Hair follicle dermal papilla cell (primary cell): Measurements from ENCODE around the gene MRPL28. TPM values are rescaled to one million over a fixed set of nuclear protein-coding genes. Genes with fewer than 3 reads are reported as not detected.

Experiments
- total RNA-seq: library from RNA; depleted of rRNA; stranded (reverse); fragments of >200 nt; gene quantifications from 2 replicates; pipeline ENCODE4 v1.2.3, GENCODE V29; 2012

The MRPL28 gene
- total RNA-seq = 54.7 and 57.2 TPM in 2 replicates

DNA sequence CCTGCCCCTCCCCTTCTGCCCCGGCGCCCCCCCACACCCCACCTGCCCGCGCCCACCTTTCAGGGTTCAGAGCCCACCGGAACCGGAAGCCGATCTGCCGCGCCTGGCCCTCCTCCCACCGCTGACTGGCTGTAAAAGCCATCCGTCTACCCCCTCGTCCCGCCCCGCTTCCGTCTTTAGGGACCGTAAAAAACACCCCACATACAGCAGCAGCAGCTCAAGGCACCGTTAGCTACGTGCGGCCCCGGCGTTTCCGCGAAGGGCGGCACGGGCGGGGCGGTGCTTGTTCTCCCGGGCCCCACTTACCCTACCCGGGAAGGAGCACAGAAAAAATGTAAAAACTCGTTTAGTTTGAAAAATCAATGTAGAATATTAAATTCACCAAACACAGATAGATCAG lies at the start of gene MRPL28:
TSS of gene MRPL28 (minus strand) at position 96 of the 400 bp plus-strand sequence. CDS start 320 bp downstream, outside the sequence.

DNA sequence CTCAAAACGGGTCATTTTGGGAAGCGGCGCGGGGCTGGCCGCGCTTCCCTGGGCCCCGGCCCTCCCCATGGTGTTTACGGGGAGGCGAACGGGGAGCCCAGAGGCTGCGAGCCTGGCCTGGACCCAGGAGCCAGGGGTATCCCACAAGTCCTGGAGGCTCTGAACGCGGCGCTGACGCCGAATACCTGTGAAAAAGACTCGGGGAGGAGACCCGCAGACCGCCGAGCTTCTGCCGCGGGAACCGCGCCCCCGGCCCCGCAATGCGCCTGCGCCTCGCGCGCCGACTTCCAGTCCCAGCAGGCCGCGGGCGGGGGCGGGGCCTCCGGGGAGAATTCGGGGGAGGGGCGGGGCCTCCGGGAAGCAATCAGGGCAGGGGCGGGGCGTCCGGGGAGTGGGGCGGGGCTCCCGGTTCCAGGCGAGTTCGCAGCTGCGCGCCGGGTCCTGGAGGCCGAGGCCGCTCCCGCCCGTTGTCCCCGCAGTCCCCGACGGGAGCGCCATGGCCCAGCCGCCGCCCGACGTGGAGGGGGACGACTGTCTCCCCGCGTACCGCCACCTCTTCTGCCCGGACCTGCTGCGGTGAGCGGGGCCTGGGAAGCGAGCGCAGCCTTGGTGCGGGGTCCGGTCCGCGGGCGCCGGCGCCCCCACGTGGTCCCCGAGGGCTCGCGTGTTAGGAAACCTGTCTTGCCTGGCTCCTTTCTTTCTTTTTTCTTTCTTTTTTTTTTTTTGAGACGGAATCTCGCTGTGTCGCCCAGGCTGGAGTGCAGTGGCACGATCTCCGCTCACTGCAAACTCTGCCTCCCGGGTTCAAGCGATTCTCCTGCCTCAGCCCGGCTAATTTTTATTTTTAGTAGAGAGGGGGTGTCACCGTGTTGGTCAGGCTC lies 31.4 kb upstream of the MRPL28 start, which contains the start of gene DECR2:
TSS of gene DECR2 (plus strand) at position 418 of the 881 bp plus-strand sequence. CDS start at position 497, 79 bp downstream.

DNA sequence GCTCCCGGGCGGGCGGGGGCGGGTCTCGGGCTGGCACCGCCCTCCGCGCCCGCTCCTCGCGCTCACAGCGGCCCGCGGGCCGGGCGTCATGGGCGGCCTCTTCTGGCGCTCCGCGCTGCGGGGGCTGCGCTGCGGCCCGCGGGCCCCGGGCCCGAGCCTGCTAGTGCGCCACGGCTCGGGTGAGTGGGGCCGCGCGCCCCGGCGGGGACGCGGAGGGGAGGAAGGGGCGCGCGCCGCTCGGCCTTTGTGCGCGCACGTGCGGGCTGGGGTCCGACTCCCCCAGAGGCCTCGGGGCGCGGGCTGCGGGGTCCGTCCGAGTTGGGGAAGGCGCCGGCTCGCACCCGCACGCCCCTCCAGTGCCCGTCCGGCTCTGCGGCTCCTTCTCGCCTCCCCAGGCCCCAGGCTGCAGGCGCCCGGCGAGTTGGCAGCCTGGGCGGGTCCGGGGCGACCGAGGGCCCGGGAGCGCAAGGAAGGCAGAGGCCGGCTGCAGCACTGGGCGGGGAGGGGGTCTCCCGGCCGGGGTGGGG lies 26.9 kb upstream of the MRPL28 start, which contains the start of gene NME4:
TSS of gene NME4 (plus strand) at position 65 of the 527 bp plus-strand sequence. CDS start at position 89, 24 bp downstream.

DNA sequence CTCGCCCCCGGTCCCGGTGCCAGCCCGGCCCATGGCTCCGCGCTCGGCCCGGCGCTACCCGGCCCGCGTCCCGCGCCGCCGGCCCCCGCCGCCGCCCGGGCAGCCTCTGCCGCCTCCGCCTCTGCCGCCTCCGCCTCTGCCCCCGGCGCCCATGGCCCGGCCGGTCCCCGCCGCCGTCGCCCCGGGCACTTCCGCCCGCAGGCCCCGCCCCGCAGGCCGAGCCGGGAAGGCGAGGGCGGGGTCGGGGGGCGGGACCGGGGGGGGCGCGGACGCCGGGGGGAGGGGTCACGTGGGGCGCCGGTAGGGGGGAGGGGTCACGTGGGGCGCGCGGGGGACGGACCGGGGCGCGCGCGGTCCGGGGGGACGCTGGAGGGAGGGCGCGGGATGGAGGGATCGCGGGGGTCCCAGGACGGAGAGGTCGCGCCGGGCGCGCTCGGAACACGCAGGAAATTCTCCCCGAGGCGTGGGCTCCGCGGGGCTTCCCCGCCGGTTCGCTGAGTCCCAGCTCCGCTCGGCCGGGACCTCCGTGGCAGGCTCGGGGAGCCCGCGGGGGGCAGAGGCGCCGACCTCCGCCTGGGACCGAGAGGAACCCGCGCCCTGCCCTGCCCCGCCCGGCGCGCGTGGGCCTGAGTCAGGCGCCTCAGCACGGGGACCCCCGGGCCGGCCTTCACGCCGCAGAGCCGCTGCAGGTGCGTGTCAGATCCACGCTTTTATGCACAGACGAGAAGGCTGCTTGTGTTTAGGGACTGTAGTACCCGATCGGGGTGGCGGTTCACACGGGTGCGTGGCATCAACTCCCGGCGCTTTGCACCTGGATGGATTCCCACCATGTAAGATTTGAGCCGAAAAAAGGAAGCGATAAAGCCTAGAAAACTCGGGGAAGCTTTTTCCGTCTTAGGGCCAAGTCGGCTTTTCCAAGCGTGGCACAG lies 11.7 kb upstream of the MRPL28 start, which contains the start of gene PGAP6:
TSS of gene PGAP6 (minus strand) at position 190 of the 929 bp plus-strand sequence. CDS start at position 33, 157 bp downstream.

DNA sequence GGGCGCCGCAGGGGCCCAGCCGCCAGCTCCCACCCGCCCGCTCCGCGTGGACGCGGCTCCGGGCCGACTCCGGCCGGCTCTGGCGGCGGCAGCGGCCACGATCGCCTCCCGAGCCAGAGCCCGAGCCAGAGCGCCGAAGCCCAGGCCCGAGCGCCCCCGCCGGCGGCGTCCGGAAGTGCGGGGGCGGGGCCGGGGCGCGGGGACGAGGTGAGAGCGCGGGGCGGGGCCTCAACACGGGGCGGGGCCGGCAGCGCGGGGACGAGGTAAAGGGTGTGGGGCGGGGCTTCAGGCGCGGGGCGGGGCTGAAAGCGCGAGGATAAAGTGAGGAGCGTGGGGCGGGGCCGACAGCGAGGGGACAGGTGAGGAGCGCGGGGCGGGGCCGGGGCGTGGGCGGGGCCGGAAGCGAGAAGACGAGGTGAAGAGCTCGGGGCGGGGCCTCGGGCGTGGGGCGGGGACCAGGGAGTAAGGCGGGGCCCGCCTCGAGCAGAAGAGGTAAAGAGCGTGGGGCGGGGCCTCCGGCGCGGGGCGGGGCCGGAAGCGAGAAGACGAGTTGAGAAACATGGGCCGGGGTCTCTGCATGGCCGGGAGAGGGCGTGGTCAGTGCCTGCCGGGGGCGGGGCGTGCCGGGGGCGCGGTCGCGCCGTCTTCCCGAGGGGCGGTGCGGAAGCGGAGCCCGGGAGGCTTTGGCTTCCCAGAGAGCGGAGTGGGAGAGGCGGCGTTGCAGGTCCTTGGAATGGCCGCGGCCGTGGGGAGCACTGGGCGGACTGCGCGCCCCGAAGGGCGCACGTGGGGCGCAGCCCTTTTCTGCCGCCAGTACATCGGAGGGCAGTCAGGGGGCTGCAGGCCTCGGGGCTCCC lies 17.6 kb downstream of the MRPL28 start, which contains the start of gene AXIN1:
TSS of gene AXIN1 (minus strand) at position 177 of the 857 bp plus-strand sequence. CDS start 5,698 bp downstream, outside the sequence.

Other genes with a start within 250 kb of the MRPL28 start
- 10.0 and 14.8 TPM in 2 replicates for gene NPRL3, start 231.9 kb downstream of the MRPL28 start, total RNA-seq
- not detected in 2 replicates for gene HBZ, start 217.9 kb downstream of the MRPL28 start, total RNA-seq
- gene HBM, start 204.6 kb downstream of the MRPL28 start, total RNA-seq = not detected in 2 replicates
- gene HBA2, start 197.7 kb downstream of the MRPL28 start, total RNA-seq = not detected in 2 replicates
- not detected in 2 replicates for gene HBA1, start 193.9 kb downstream of the MRPL28 start, total RNA-seq
- gene HBQ1, start 190.1 kb downstream of the MRPL28 start, total RNA-seq = not detected in 2 replicates
- gene LUC7L, start 141.1 kb downstream of the MRPL28 start, total RNA-seq = 30.8 and 40.6 TPM in 2 replicates
- gene FAM234A, start 135.7 kb downstream of the MRPL28 start, total RNA-seq = 84.5 and 89.4 TPM in 2 replicates
- 2.2 and 3.2 TPM in 2 replicates for gene RGS11, start 94.6 kb downstream of the MRPL28 start, total RNA-seq
- not detected in 2 replicates for gene ARHGDIG, start 89.9 kb downstream of the MRPL28 start, total RNA-seq
- gene PDIA2, start 87.4 kb downstream of the MRPL28 start, total RNA-seq = not detected in 2 replicates
- 20.0 and 28.6 TPM in 2 replicates for gene AXIN1, start 17.8 kb downstream of the MRPL28 start, total RNA-seq
- 46.3 and 54.8 TPM in 2 replicates for gene PGAP6, start 11.4 kb upstream of the MRPL28 start, total RNA-seq
- gene NME4, start 26.7 kb upstream of the MRPL28 start, total RNA-seq = 122 and 127 TPM in 2 replicates
- gene DECR2, start 31.3 kb upstream of the MRPL28 start, total RNA-seq = 25.0 and 25.2 TPM in 2 replicates
- gene RAB11FIP3, start 55.1 kb upstream of the MRPL28 start, total RNA-seq = 21.6 and 24.3 TPM in 2 replicates
- 44.9 and 60.5 TPM in 2 replicates for gene CAPN15, start 157.2 kb upstream of the MRPL28 start, total RNA-seq
- gene PRR35, start 189.9 kb upstream of the MRPL28 start, total RNA-seq = 0.32 TPM in 1 of 2 replicates, not detected in the other
- 1.5 and 2.6 TPM in 2 replicates for gene NHLRC4, start 196.5 kb upstream of the MRPL28 start, total RNA-seq
- 30.2 and 36.2 TPM in 2 replicates for gene PIGQ, start 199.4 kb upstream of the MRPL28 start, total RNA-seq
- 14.6 and 19.8 TPM in 2 replicates for gene RAB40C, start 219.5 kb upstream of the MRPL28 start, total RNA-seq